HL-60/S4 (cell line): ENCODE measurements around the gene MED26.

ENCODE experiments used
- in situ Hi-C: fragments of 300-500 bp; cut with MboI; formaldehyde crosslinking; loops from 2 replicates; pipeline ENCODE4 v1.14.3; 2022; ENCODE audit warnings: low sequenced_read_pairs

The MED26 gene

GRCh38 chr19:16590876-16591802 is 36.9 kb downstream of the MED26 start:
- in situ Hi-C loops, result no loop called here

GRCh38 chr19:16589917-16590316 is 38.1 kb downstream of the MED26 start:
- in situ Hi-C loops, result no loop called here

GRCh38 chr19:16588824-16589577 is 39.0 kb downstream of the MED26 start:
- in situ Hi-C loops, result no loop called here

GRCh38 chr19:16587833-16588823 is 39.9 kb downstream of the MED26 start:
- in situ Hi-C loops, result no loop called here

GRCh38 chr19:16586991-16587832 is 40.8 kb downstream of the MED26 start:
- in situ Hi-C loops, result no loop called here

- in situ Hi-C loops, result no loop called here
Measured at GRCh38 chr19:16586477-16586871, 41.5 kb downstream of the MED26 start.

GRCh38 chr19:16585808-16586476 is 42.1 kb downstream of the MED26 start:
- in situ Hi-C loops, result no loop called here

GRCh38 chr19:16585094-16585801 is 42.8 kb downstream of the MED26 start:
- in situ Hi-C loops, result no loop called here

GRCh38 chr19:16584248-16585093 is 43.5 kb downstream of the MED26 start:
- in situ Hi-C loops, result no loop called here

- in situ Hi-C loops, result no loop called here
Measured at GRCh38 chr19:16582486-16583261, 45.3 kb downstream of the MED26 start.

- in situ Hi-C loops, result no loop called here
Measured at GRCh38 chr19:16581971-16582343, 46.0 kb downstream of the MED26 start.

GRCh38 chr19:16581145-16581970 is 46.6 kb downstream of the MED26 start:
- in situ Hi-C loops, result no loop called here

GRCh38 chr19:16579381-16579780 is 48.6 kb downstream of the MED26 start:
- in situ Hi-C loops, result no loop called here

- in situ Hi-C loops, result no loop called here
Measured at GRCh38 chr19:16577531-16577985, 50.4 kb downstream of the MED26 start.

- in situ Hi-C loops, result no loop called here
Measured at GRCh38 chr19:16576690-16577530, 51.1 kb downstream of the MED26 start.
